ENCODE results near the gene HHAT.

HHAT gene

DNA sequence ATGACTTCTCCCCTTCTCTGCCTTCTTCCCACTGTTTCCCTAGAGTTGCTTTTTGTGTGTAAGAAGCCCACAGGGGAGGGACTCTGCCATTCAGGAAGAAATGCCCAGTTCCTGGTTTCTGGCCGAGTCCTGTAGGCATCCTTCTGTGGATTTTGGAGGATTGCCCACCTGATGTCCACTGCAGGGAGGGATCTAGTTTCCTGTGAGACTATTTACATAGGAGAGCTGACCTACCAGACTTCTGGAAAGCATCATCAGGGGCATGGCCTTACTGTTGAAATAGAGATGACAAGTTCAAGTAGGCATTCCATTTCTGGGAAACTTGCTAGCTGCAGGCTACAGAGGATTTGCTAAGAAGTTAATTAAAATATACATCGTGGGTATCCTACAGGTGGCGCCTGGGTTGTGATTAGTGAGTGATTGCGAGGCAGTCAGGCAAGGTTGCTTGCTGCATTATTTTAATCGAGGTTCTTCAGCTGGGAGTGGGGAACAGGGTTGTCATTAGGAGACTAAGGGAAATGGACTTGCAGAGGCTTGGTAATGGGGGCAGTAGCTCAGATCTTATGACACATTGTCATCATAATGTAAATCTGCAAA is 148.7 kb downstream of the HHAT start:
- no peak for DNase-seq (ENCODE audit: insufficient read length, low spot score)
- TF ChIP-seq, protein P1, sequence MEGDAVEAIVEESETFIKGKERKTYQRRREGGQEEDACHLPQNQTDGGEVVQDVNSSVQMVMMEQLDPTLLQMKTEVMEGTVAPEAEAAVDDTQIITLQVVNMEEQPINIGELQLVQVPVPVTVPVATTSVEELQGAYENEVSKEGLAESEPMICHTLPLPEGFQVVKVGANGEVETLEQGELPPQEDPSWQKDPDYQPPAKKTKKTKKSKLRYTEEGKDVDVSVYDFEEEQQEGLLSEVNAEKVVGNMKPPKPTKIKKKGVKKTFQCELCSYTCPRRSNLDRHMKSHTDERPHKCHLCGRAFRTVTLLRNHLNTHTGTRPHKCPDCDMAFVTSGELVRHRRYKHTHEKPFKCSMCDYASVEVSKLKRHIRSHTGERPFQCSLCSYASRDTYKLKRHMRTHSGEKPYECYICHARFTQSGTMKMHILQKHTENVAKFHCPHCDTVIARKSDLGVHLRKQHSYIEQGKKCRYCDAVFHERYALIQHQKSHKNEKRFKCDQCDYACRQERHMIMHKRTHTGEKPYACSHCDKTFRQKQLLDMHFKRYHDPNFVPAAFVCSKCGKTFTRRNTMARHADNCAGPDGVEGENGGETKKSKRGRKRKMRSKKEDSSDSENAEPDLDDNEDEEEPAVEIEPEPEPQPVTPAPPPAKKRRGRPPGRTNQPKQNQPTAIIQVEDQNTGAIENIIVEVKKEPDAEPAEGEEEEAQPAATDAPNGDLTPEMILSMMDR (IDR thresholded peaks at IDR 0.05; ENCODE audit: insufficient read depth, missing control alignments), result no peak
- FAIRE-seq, result no peak

DNA sequence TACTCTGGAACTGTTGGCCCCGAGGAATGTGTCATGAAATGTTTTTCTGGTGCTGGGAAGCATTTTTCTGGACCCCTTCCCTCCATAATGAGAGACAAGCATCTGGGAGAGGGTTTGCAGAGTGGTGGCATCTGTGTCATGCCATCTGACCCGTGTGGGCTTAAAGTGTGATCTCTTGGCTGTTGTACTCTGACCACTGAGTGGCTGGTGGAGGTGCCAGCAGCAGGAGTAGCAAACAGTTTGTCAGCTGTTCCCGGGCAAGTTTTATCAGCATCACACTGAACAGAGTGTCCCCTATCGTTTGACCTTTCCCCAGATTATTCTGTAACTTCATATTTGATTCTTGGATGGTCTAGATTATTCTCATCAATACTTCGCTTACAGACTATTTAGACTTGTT is 150.1 kb downstream of the HHAT start:
- no peak for FAIRE-seq
- TF ChIP-seq, protein P1 (IDR thresholded peaks at IDR 0.05; ENCODE audit: insufficient read depth, missing control alignments), result no peak
- DNase-seq (ENCODE audit: insufficient read length, low spot score), result no peak

DNA sequence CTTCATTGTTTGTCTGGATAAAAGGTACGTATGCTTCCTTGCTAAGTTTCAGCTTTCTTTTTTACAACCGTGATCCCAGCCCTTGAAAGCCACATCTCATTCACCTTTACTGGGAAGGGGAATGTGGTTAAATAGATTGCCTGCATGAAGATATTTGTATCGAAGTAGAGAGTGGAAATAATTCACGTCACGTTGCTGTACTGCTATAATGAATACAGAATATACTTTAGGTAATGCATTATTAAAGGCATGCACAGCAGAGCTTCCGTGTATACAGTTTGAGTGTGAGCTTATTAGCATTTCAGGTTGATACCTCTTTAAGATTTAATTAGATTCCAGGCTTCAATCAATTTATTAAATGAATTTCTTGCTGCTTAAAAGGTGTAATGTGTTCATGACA is 153.8 kb downstream of the HHAT start:
- DNase-seq (ENCODE audit: insufficient read length, low spot score) (no peak), FAIRE-seq (no peak)
- TF ChIP-seq, protein P1 (IDR thresholded peaks at IDR 0.05; ENCODE audit: insufficient read depth, missing control alignments), result no peak

DNA sequence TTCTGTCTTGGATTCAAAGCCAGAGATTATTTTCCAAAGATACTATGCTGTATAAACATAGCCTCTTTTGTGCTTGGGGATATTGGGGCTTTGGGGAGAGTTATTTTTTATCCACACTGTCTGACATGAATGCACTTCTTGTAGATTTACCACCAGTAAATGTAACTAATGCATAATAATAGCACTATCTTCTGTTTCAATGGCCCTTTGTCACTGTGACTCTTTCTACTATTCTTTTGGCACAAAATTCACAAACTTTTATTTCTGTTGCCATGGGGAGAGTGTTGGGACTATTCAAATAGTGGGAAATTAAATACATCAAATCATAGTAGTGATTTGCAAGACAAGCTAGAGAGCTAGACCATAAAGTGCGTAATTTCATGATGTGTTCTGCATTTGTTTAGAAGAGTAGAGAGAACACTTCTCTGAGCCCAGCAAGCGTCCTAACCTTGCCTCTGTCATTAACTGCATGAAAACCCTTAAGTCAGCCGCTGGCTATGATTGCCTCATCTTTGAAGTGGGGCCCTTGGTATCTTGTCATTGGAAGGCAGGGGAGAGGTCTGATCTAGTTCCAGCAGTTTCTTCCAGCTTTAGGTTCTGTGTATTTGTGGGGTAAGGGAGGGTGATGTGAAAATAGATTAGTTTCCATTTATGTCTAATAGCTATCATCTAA is 154.4 kb downstream of the HHAT start:
- TF ChIP-seq, protein P1 (IDR thresholded peaks at IDR 0.05; ENCODE audit: insufficient read depth, missing control alignments), result no peak
- DNase-seq (ENCODE audit: insufficient read length, low spot score) (no peak), FAIRE-seq (no peak)

DNA sequence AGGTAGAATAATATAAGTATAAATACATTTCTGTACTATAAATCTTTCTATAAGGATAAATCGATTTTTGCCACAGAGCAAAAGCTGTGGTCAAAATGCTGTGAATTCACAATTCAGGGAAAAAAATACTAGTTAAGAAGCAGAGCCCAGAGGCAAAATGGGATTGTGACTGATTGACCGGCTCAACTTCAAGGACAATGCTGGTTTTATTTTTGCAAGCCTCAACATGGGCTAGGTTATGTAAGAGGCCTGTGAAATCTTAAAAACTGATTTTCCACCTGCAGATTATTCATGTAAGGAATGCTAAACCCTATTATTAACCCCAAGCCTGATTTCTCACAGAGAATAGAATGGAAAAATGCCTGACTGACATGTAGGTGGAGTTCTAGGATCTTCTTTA is 155.1 kb downstream of the HHAT start:
- FAIRE-seq (no peak), DNase-seq (ENCODE audit: insufficient read length, low spot score) (no peak)
- TF ChIP-seq, protein P1 (IDR thresholded peaks at IDR 0.05; ENCODE audit: insufficient read depth, missing control alignments), result no peak

DNA sequence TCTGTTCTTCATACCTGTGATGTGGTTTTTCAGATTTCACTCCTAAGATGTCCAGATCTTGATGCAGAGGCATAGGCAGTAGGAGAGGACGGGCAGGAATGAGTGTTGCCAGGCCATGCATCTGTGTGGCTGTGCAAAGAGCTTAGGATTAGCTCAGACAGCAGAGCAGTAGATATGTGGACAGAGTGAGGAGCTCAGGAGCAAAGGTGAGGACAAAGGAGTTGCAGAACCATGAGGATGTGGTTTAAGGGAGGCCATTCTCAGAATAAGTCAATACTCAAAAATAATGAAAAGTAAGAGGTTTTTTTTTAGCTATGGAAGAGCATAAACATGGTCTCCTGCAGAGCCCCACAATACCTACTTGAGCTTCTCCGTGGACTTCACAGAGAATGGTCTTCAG is 158.3 kb downstream of the HHAT start:
- TF ChIP-seq, protein P1 (IDR thresholded peaks at IDR 0.05; ENCODE audit: insufficient read depth, missing control alignments), result no peak
- FAIRE-seq (no peak), DNase-seq (ENCODE audit: insufficient read length, low spot score) (no peak)

DNA sequence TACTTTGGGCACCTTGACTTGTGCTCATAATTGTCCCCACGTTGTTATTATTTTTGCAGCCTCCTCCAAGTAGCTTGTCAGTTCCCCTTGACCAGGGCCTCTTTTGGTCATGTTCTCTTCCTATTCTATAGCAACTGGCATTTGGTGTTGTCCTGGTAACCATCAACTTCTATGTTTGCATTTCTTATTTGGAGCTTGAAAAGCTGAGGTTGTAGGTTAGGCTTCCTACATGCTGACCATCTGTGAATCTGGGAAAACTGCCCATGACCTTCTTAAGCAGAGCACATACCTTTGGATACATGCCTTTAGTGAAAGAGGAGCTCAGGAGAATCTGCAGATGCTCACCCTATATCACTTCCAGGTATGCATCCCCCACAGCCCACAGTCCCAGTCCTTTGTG is 160.8 kb downstream of the HHAT start:
- DNase-seq (ENCODE audit: insufficient read length, low spot score) (no peak), FAIRE-seq (peak; percentile 11)
- TF ChIP-seq, protein P1 (IDR thresholded peaks at IDR 0.05; ENCODE audit: insufficient read depth, missing control alignments), result no peak

Measured in D721Med (cell line).